ENCODE measurements around the gene DMD. TPM values are rescaled to one million over a fixed set of nuclear protein-coding genes. Genes with fewer than 3 reads are reported as not detected.

DMD gene
- total RNA-seq, 1 donor from 2014 or later, result 22.9 TPM

GRCh38 chrX:31199056-31199839, 2012.1 kb downstream of the DMD start:
- no peak for TF ChIP-seq CTCF (IDR thresholded peaks at IDR 0.05)
- POLR2A ChIA-PET, result no interaction called here
- ATAC-seq (ENCODE audit: low read depth) (no peak), DNase-seq (no peak)
- Mint-ChIP-seq H3K4me1 (no peaks in the 10 kb centered on the region), H3K36me3 (ENCODE audit: low read depth) (peaks cover 23% of the 10 kb centered on the region), H3K27ac (no peak overlapping the region), H3K9me3 (no peaks in the 10 kb centered on the region), H3K4me3 (no peak overlapping the region), H3K27me3 (no peaks in the 10 kb centered on the region)
- CTCF ChIA-PET, result no interaction called here
- intact Hi-C loops (cut with micrococcal nuclease), result no loop called here

GRCh38 chrX:31190221-31190975, 2021.0 kb downstream of the DMD start:
- Mint-ChIP-seq H3K27ac (no peak overlapping the region), H3K4me3 (no peak overlapping the region)
- no peak for TF ChIP-seq CTCF (IDR thresholded peaks at IDR 0.05)

GRCh38 chrX:31186693-31187338, 2024.5 kb downstream of the DMD start:
- Mint-ChIP-seq H3K4me1 (no peaks in the 10 kb centered on the region), H3K27me3 (no peaks in the 10 kb centered on the region), H3K4me3 (no peak overlapping the region), H3K36me3 (ENCODE audit: low read depth) (peaks cover 9% of the 10 kb centered on the region), H3K9me3 (no peaks in the 10 kb centered on the region), H3K27ac (no peak overlapping the region)
- intact Hi-C loops (cut with micrococcal nuclease), result no loop called here
- ChIA-PET CTCF (no interaction called here), POLR2A (no interaction called here)
- ATAC-seq (ENCODE audit: low read depth) (no peak), DNase-seq (no peak)
- TF ChIP-seq CTCF (IDR thresholded peaks at IDR 0.05), result no peak

More at GRCh38 chrX:31190221-31190975, 2021.0 kb downstream of the DMD start:
- intact Hi-C loops (cut with micrococcal nuclease), result no loop called here
- CTCF ChIA-PET, result no interaction called here
- POLR2A ChIA-PET, result no interaction called here
- H3K9me3 Mint-ChIP-seq, result no peaks in the 10 kb centered on the region
- peaks cover 2% of the 10 kb centered on the region for H3K36me3 Mint-ChIP-seq (ENCODE audit: low read depth)
- H3K27me3 Mint-ChIP-seq, result no peaks in the 10 kb centered on the region
- no peaks in the 10 kb centered on the region for H3K4me1 Mint-ChIP-seq
- DNase-seq, result no peak
- no peak for ATAC-seq (ENCODE audit: low read depth)

- H3K4me3 Mint-ChIP-seq, result no peak overlapping the region
- TF ChIP-seq CTCF (IDR thresholded peaks at IDR 0.05), result no peak
- H3K27me3 Mint-ChIP-seq, result no peaks in the 10 kb centered on the region
- intact Hi-C loops (cut with micrococcal nuclease), result no loop called here
- no peak for ATAC-seq (ENCODE audit: low read depth)
- DNase-seq, result no peak
- POLR2A ChIA-PET, result interaction anchor here (0.6 kb wide), 1 partner anchor 17 kb away, joined by 6 read pairs; no protein-coding TSS in a partner anchor
- no peaks in the 10 kb centered on the region for H3K9me3 Mint-ChIP-seq
- CTCF ChIA-PET, result no interaction called here
- no peak overlapping the region for H3K27ac Mint-ChIP-seq
- H3K36me3 Mint-ChIP-seq (ENCODE audit: low read depth), result peaks cover 9% of the 10 kb centered on the region
- H3K4me1 Mint-ChIP-seq, result no peaks in the 10 kb centered on the region
These were observed 2025.5 kb downstream of the DMD start for GRCh38 chrX:31185884-31186283.
